HL-60 (cell line): ENCODE results near the gene ZNF547.

Experiments used
- DNase-seq, 2 experiments: peaks; one replicate each; pipeline ENCODE4 v3.0.0-alpha.2; 2010 to 2020; ENCODE audit warnings: low read depth in 1 of 2, low spot score in 1 of 2
- H3K27ac ChIP-seq: fragments of 250-450 bp; sonication (Bioruptor Pico); replicated peaks from 2 replicates; pipeline ENCODE4 v1.5.1; 2020; ENCODE audit warnings: mild to moderate bottlenecking, moderate library complexity
- H3K27me3 ChIP-seq: fragments of 250-450 bp; sonication (Bioruptor Pico); 2 replicates; pipeline ENCODE4 v1.5.1; 2021; ENCODE audit warnings: mild to moderate bottlenecking, moderate library complexity; ENCODE audit not compliant: insufficient read depth, poor library complexity, severe bottlenecking
- H3K4me3 ChIP-seq: replicated peaks from 2 replicates; pipeline ENCODE4 v1.5.1; 2011; ENCODE audit warnings: mild to moderate bottlenecking, control low read depth, low read length; ENCODE audit not compliant: insufficient read depth
- GABPA ChIP-seq: IDR thresholded peaks from 2 replicates; pipeline ENCODE4 v1.6.1; 2012; ENCODE audit warnings: low read depth
- POLR2AphosphoS5 ChIP-seq: IDR thresholded peaks from 2 replicates; pipeline ENCODE4 v1.6.1; 2012; ENCODE audit warnings: low read depth
- SPI1 ChIP-seq: IDR thresholded peaks from 2 replicates; pipeline ENCODE4 v1.6.1; 2012; ENCODE audit warnings: low read depth, mild to moderate bottlenecking, borderline replicate concordance
- TF ChIP-seq, protein P1 (sequence below): IDR thresholded peaks from 2 replicates; pipeline ENCODE4 v1.6.1; 2012; ENCODE audit warnings: low read depth; ENCODE audit not compliant: insufficient replicate concordance
- TF ChIP-seq, protein P2 (sequence below): IDR thresholded peaks from one replicate; pipeline ENCODE4 v1.5.1; 2011; ENCODE audit warnings: low read length, control low read depth, inconsistent platforms; ENCODE audit not compliant: insufficient read depth

ZNF547 gene

DNA sequence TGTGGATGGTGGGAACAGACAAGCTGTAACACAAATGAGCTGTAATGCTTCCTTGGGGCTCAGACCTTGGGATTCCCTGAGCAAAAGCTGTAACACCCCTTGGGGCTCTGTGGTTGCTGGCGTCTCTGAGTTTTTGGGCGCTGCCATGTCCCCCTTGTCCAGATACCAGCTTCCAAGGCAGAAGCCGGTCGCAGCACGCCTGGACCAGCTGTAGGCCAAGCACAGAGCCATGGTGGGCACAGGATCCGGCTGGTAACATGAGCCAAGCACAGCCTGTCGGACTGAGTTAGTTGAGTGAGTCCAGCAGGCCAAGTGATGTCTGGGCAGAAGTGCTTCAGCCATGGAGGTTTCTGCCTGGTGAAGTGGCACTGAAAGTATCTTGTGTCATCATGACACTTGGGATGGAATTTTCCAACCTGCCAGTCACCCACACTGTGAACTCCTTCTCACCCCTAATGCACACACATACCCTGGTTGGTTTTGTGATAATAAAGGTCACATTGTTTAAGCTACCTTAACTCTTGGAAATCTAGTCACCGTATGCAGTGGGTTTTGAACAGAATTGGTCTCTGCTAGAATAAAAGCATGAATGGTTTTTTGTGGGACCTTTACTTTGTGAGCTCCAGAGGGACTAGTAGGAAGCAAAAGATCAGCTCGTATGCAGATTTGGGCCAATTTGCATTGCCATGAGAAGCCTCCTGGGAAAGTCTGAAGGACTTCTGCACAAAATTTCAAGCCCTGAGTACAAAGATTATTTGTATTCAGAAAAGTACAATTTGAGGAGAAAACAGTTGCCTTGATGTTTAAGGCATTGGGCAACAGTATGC, 40.6 kb downstream of the ZNF547 start:
- TF ChIP-seq POLR2AphosphoS5, result no peak
- TF ChIP-seq, protein P1, sequence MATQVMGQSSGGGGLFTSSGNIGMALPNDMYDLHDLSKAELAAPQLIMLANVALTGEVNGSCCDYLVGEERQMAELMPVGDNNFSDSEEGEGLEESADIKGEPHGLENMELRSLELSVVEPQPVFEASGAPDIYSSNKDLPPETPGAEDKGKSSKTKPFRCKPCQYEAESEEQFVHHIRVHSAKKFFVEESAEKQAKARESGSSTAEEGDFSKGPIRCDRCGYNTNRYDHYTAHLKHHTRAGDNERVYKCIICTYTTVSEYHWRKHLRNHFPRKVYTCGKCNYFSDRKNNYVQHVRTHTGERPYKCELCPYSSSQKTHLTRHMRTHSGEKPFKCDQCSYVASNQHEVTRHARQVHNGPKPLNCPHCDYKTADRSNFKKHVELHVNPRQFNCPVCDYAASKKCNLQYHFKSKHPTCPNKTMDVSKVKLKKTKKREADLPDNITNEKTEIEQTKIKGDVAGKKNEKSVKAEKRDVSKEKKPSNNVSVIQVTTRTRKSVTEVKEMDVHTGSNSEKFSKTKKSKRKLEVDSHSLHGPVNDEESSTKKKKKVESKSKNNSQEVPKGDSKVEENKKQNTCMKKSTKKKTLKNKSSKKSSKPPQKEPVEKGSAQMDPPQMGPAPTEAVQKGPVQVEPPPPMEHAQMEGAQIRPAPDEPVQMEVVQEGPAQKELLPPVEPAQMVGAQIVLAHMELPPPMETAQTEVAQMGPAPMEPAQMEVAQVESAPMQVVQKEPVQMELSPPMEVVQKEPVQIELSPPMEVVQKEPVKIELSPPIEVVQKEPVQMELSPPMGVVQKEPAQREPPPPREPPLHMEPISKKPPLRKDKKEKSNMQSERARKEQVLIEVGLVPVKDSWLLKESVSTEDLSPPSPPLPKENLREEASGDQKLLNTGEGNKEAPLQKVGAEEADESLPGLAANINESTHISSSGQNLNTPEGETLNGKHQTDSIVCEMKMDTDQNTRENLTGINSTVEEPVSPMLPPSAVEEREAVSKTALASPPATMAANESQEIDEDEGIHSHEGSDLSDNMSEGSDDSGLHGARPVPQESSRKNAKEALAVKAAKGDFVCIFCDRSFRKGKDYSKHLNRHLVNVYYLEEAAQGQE, result no peak
- TF ChIP-seq, protein P2, sequence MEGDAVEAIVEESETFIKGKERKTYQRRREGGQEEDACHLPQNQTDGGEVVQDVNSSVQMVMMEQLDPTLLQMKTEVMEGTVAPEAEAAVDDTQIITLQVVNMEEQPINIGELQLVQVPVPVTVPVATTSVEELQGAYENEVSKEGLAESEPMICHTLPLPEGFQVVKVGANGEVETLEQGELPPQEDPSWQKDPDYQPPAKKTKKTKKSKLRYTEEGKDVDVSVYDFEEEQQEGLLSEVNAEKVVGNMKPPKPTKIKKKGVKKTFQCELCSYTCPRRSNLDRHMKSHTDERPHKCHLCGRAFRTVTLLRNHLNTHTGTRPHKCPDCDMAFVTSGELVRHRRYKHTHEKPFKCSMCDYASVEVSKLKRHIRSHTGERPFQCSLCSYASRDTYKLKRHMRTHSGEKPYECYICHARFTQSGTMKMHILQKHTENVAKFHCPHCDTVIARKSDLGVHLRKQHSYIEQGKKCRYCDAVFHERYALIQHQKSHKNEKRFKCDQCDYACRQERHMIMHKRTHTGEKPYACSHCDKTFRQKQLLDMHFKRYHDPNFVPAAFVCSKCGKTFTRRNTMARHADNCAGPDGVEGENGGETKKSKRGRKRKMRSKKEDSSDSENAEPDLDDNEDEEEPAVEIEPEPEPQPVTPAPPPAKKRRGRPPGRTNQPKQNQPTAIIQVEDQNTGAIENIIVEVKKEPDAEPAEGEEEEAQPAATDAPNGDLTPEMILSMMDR, result no peak
- no peak for TF ChIP-seq GABPA
- no peak for TF ChIP-seq SPI1
- no peak for DNase-seq
- no peaks in the 10 kb centered on the region for H3K27me3 ChIP-seq
- H3K4me3 ChIP-seq, result no peak overlapping the region
- H3K27ac ChIP-seq, result no peak overlapping the region

DNA sequence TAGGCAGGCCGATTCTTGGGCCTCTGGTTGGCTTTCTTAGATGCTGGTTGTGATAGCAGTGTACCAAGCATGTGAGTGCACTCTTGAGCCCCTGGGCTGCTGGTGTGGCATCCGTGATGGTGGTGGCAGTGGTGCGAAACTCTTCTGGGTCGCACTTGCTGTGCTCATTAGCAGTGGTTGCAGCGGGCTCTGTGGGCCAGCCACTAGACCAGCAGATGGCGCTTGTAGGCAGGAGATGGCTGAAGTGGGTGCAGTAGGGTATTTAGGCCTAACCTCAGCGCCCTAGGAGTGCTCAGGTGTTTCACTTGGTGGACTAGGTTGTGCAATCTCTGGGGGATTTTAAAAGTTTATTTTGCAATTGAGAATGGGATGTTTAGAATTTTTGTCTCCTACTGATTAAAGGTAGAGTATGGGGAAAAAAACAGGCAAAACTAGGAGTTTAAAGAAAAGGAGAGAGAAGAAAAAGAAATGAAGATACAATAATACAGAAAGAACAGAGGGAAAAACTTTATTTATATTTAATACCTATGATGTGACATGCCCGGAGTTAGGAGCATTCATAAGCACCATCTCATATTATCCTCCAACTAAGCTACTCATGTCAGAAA, 43.3 kb downstream of the ZNF547 start:
- Histone ChIP-seq H3K27me3 (no peaks in the 10 kb centered on the region), H3K4me3 (no peak overlapping the region), H3K27ac (no peak overlapping the region)
- peak; percentile 50 to 78 for DNase-seq
- TF ChIP-seq, protein P2, result peak; percentile 66
- TF ChIP-seq POLR2AphosphoS5 (no peak), GABPA (no peak)

DNA sequence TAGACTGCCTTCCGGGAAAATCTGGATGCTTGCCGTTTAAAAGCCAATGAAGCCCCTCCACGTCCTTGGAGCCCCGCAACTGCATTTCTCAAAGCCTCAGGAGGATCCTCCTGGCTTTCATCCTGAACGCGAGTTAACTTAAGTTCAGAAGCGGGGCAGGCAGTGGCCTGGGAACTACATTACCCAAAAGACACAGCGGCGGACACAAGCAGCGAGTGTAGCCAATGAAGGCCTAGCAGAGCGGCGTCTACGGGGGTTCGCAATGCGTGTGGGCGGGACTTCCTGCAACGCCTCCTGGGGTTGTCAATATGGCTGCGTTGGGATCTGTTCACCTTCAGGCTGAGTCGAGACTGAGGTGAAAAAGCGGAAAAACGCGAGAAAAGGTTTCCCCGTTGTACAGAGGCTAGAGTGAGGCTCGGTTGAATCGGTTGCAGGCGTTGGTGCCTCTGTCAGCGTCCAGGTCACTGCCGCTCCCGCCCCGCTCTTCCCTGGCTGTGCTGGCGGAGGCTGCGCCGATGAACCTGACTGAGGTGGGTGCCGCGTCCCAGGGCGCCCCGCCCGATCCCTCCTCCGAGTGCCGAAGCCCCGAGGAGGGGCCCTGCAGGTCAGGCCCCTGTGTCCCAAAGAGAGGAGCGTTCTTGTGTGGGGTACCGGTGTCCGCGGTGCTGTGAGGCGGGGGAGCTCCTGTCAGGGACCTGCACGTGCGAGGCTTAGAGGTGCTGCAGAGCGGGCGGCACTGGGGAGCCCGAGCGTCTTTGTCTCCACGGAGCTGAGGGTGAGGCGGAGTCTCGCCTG, 47.7 kb downstream of the ZNF547 start, which contains the start of gene ZNF17:
Gene ZNF17, plus strand, starts transcription at position 285 of the 795 bp plus-strand sequence. CDS start 2,455 bp downstream, outside the sequence.
- peak; percentile 91 to 97 for DNase-seq
- Histone ChIP-seq H3K4me3 (peak within 1 kb of the TSS; percentile 97), H3K27me3 (no peaks in the 10 kb centered on the region), H3K27ac (peak within 1 kb of the TSS; percentile 72)
- TF ChIP-seq GABPA, result peak; percentile 90
- TF ChIP-seq, protein P1, result no peak
- peak; percentile 53; the same call in 1 of the 2 replicates for TF ChIP-seq POLR2AphosphoS5
- TF ChIP-seq, protein P2, result no peak
- no peak for TF ChIP-seq SPI1
